Neural cell (in vitro differentiated cells): ENCODE measurements around the gene CPN1.

Experiments used
- CTCF ChIP-seq: fragments of 450-650 bp; IDR thresholded peaks from 2 replicates; pipeline ENCODE4 v1.5.1; 2014; ENCODE audit warnings: antibody characterized with exemption, mild to moderate bottlenecking, moderate library complexity; ENCODE audit not compliant: poor library complexity, severe bottlenecking
- EZH2 ChIP-seq: fragments of 200-600, 300-800 bp; shearing (Covaris generic), sonication (generic); IDR thresholded peaks from 2 replicates; pipeline ENCODE4 v1.6.1; 2014; ENCODE audit warnings: antibody characterized with exemption, low read length, borderline replicate concordance, mild to moderate bottlenecking; ENCODE audit not compliant: insufficient read depth, poor library complexity, severe bottlenecking
- POLR2AphosphoS5 ChIP-seq: IDR thresholded peaks from 2 replicates; pipeline ENCODE4 v1.6.1; 2012
- TAF1 ChIP-seq: IDR thresholded peaks from 2 replicates; pipeline ENCODE4 v1.6.1; 2012; ENCODE audit warnings: low read depth

- TF ChIP-seq CTCF = no peak
- TF ChIP-seq POLR2AphosphoS5 = no peak
- TF ChIP-seq TAF1 = no peak
- TF ChIP-seq EZH2 = no peak
These were observed 59.3 kb downstream of the CPN1 start for GRCh38 chr10:100022403-100022802.
